WTC11 (cell line): ENCODE results near the gene KIAA1328. TPM values are rescaled to one million over a fixed set of nuclear protein-coding genes. Genes with fewer than 3 reads are reported as not detected.

Experiments
- ATAC-seq: fragments of 200-7000 bp; cut with Tn5 transposase; 2 replicates; pipeline ENCODE4 v1.10.0; 2021; ENCODE audit warnings: mild to moderate bottlenecking, moderate library complexity
- CTCF ChIA-PET: fragments of 300-600 bp; sonication (Branson Sonifier 250); formaldehyde crosslinking; loops from one replicate; lab custom pipeline; 2021; ENCODE audit warnings: antibody characterized with exemption; lab: Charles Lee
- POLR2A ChIA-PET: fragments of 350-600 bp; sonication (Branson Sonifier 250); formaldehyde crosslinking; loops from one replicate; lab custom pipeline; 2021; ENCODE audit warnings: antibody characterized with exemption; lab: Charles Lee
- DNase-seq: peaks from one replicate; pipeline ENCODE4 v3.0.0; 2021; ENCODE audit warnings: low spot score
- H3K27ac Mint-ChIP-seq: 2 replicates; pipeline ENCODE4 v1.8.0; 2021; ENCODE audit warnings: mixed read lengths
- H3K27me3 Mint-ChIP-seq: 2 replicates; pipeline ENCODE4 v1.8.0; 2021; ENCODE audit warnings: low read depth, mild to moderate bottlenecking, moderate library complexity, mixed read lengths
- H3K36me3 Mint-ChIP-seq: 2 replicates; pipeline ENCODE4 v1.8.0; 2021; ENCODE audit warnings: mixed read lengths
- H3K4me1 Mint-ChIP-seq: 2 replicates; pipeline ENCODE4 v1.8.0; 2022; ENCODE audit warnings: mixed read lengths
- H3K4me3 Mint-ChIP-seq: 2 replicates; pipeline ENCODE4 v1.8.0; 2021; ENCODE audit warnings: mild to moderate bottlenecking, moderate library complexity, mixed read lengths
- H3K9me3 Mint-ChIP-seq: 2 replicates; pipeline ENCODE4 v1.8.0; 2021; ENCODE audit warnings: mixed read lengths
- ATF2 ChIP-seq: sonication (generic); formaldehyde crosslinking; IDR thresholded peaks from 2 replicates; pipeline ENCODE4 v1.8.1; 2022; ENCODE audit warnings: low read depth, missing genetic modification reagents, borderline replicate concordance
- ATF3 ChIP-seq: sonication (generic); formaldehyde crosslinking; conservative IDR thresholded peaks from 2 replicates; pipeline ENCODE4 v1.8.1; 2022; ENCODE audit warnings: mild to moderate bottlenecking, missing genetic modification reagents
- ELF4 ChIP-seq: sonication (generic); formaldehyde crosslinking; IDR thresholded peaks from 2 replicates; pipeline ENCODE4 v1.8.1; 2022; ENCODE audit warnings: low read depth, mild to moderate bottlenecking, moderate library complexity, missing genetic modification reagents
- ETV6 ChIP-seq: sonication (generic); formaldehyde crosslinking; IDR thresholded peaks from 2 replicates; pipeline ENCODE4 v1.8.1; 2022; ENCODE audit warnings: mild to moderate bottlenecking, missing genetic modification reagents
- FOXP1 ChIP-seq: sonication (generic); formaldehyde crosslinking; IDR thresholded peaks from 2 replicates; pipeline ENCODE4 v1.8.0; 2022; ENCODE audit warnings: missing genetic modification reagents, mild to moderate bottlenecking, moderate library complexity, borderline replicate concordance
- GTF2I ChIP-seq: fragments of 250-450 bp; sonication (Bioruptor Pico); conservative IDR thresholded peaks from 2 replicates; pipeline ENCODE4 v1.4.0; 2021; ENCODE audit warnings: mild to moderate bottlenecking
- JUN ChIP-seq: sonication (generic); formaldehyde crosslinking; IDR thresholded peaks from 2 replicates; pipeline ENCODE4 v1.8.0; 2023; ENCODE audit warnings: mild to moderate bottlenecking, missing genetic modification reagents
- NFYB ChIP-seq: sonication (generic); formaldehyde crosslinking; conservative IDR thresholded peaks from 2 replicates; pipeline ENCODE4 v1.8.0; 2022; ENCODE audit warnings: low read depth, missing genetic modification reagents
- OVOL2 ChIP-seq: fragments of 250-450 bp; sonication (Bioruptor Pico); IDR thresholded peaks from 2 replicates; pipeline ENCODE4 v1.9.0; 2021; ENCODE audit warnings: mild to moderate bottlenecking, borderline replicate concordance
- PRRX2 ChIP-seq: fragments of 250-450 bp; sonication (Bioruptor Pico); IDR thresholded peaks from 2 replicates; pipeline ENCODE4 v1.8.0; 2021; ENCODE audit warnings: mild to moderate bottlenecking
- SMAD3 ChIP-seq: sonication (generic); formaldehyde crosslinking; IDR thresholded peaks from 2 replicates; pipeline ENCODE4 v1.8.0; 2022; ENCODE audit warnings: missing genetic modification reagents, mild to moderate bottlenecking, borderline replicate concordance
- SOX15 ChIP-seq: fragments of 250-450 bp; sonication (Bioruptor Pico); IDR thresholded peaks from 2 replicates; pipeline ENCODE4 v1.9.0; 2021; ENCODE audit warnings: mild to moderate bottlenecking
- TEAD4 ChIP-seq: sonication (generic); formaldehyde crosslinking; IDR thresholded peaks from 2 replicates; pipeline ENCODE4 v1.8.0; 2022; ENCODE audit warnings: mild to moderate bottlenecking, missing genetic modification reagents
- ZBTB21 ChIP-seq: sonication (generic); formaldehyde crosslinking; IDR thresholded peaks from 2 replicates; pipeline ENCODE4 v1.8.1; 2023; ENCODE audit warnings: mild to moderate bottlenecking, missing genetic modification reagents, borderline replicate concordance
- ZBTB43 ChIP-seq: sonication (generic); formaldehyde crosslinking; IDR thresholded peaks from 2 replicates; pipeline ENCODE4 v1.8.1; 2023; ENCODE audit warnings: mild to moderate bottlenecking, missing genetic modification reagents
- ZNF281 ChIP-seq: sonication (generic); formaldehyde crosslinking; IDR thresholded peaks from 2 replicates; pipeline ENCODE4 v1.8.0; 2023; ENCODE audit warnings: mild to moderate bottlenecking, missing genetic modification reagents
- ZNF396 ChIP-seq: fragments of 250-450 bp; sonication (Bioruptor Pico); IDR thresholded peaks from 2 replicates; pipeline ENCODE4 v1.8.0; 2021; ENCODE audit warnings: mild to moderate bottlenecking, moderate library complexity, borderline replicate concordance
- ZNF416 ChIP-seq: fragments of 250-450 bp; sonication (Bioruptor Pico); IDR thresholded peaks from 2 replicates; pipeline ENCODE4 v1.9.0; 2021; ENCODE audit warnings: mild to moderate bottlenecking, inconsistent platforms
- ZNF425 ChIP-seq: fragments of 250-450 bp; sonication (Bioruptor Pico); conservative IDR thresholded peaks from 2 replicates; pipeline ENCODE4 v1.9.0; 2021; ENCODE audit warnings: mild to moderate bottlenecking
- total RNA-seq: library from RNA; stranded (reverse); gene quantifications from 3 replicates; pipeline ENCODE4 v1.2.3, GENCODE V29; 2021
- TF ChIP-seq, protein P1 (sequence below): fragments of 200-600 bp; IDR thresholded peaks from 2 replicates; pipeline ENCODE4 v1.8.0; 2022; ENCODE audit warnings: antibody characterized with exemption
- TF ChIP-seq, protein P2 (sequence below): sonication (generic); formaldehyde crosslinking; IDR thresholded peaks from 2 replicates; pipeline ENCODE4 v1.8.0; 2022; ENCODE audit warnings: missing genetic modification reagents

The KIAA1328 gene
- total RNA-seq, 1 experiment from 2014 or later: 4.8 TPM

GRCh38 chr18:37176621-37176934, 347.7 kb downstream of the KIAA1328 start (continued):
- TF ChIP-seq, protein P1, sequence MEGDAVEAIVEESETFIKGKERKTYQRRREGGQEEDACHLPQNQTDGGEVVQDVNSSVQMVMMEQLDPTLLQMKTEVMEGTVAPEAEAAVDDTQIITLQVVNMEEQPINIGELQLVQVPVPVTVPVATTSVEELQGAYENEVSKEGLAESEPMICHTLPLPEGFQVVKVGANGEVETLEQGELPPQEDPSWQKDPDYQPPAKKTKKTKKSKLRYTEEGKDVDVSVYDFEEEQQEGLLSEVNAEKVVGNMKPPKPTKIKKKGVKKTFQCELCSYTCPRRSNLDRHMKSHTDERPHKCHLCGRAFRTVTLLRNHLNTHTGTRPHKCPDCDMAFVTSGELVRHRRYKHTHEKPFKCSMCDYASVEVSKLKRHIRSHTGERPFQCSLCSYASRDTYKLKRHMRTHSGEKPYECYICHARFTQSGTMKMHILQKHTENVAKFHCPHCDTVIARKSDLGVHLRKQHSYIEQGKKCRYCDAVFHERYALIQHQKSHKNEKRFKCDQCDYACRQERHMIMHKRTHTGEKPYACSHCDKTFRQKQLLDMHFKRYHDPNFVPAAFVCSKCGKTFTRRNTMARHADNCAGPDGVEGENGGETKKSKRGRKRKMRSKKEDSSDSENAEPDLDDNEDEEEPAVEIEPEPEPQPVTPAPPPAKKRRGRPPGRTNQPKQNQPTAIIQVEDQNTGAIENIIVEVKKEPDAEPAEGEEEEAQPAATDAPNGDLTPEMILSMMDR: no peak
- TF ChIP-seq ETV6 (CRISPR knock-in tag) (no peak), NFYB (CRISPR knock-in tag) (no peak), ZNF281 (CRISPR knock-in tag) (no peak), ATF2 (no peak), JUN (no peak), SMAD3 (CRISPR knock-in tag) (no peak), ZBTB21 (CRISPR knock-in tag) (no peak), PRRX2 (CRISPR knock-in tag) (no peak), FOXP1 (CRISPR knock-in tag) (no peak), GTF2I (no peak)
- TF ChIP-seq, protein P2, sequence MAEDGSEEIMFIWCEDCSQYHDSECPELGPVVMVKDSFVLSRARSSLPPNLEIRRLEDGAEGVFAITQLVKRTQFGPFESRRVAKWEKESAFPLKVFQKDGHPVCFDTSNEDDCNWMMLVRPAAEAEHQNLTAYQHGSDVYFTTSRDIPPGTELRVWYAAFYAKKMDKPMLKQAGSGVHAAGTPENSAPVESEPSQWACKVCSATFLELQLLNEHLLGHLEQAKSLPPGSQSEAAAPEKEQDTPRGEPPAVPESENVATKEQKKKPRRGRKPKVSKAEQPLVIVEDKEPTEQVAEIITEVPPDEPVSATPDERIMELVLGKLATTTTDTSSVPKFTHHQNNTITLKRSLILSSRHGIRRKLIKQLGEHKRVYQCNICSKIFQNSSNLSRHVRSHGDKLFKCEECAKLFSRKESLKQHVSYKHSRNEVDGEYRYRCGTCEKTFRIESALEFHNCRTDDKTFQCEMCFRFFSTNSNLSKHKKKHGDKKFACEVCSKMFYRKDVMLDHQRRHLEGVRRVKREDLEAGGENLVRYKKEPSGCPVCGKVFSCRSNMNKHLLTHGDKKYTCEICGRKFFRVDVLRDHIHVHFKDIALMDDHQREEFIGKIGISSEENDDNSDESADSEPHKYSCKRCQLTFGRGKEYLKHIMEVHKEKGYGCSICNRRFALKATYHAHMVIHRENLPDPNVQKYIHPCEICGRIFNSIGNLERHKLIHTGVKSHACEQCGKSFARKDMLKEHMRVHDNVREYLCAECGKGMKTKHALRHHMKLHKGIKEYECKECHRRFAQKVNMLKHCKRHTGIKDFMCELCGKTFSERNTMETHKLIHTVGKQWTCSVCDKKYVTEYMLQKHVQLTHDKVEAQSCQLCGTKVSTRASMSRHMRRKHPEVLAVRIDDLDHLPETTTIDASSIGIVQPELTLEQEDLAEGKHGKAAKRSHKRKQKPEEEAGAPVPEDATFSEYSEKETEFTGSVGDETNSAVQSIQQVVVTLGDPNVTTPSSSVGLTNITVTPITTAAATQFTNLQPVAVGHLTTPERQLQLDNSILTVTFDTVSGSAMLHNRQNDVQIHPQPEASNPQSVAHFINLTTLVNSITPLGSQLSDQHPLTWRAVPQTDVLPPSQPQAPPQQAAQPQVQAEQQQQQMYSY (CRISPR knock-in tag): no peak

GRCh38 chr18:37179384-37179783, 350.5 kb downstream of the KIAA1328 start:
- no peak overlapping the region for H3K4me3 Mint-ChIP-seq
- no peaks in the 10 kb centered on the region for H3K36me3 Mint-ChIP-seq
- peaks cover 29% of the 10 kb centered on the region for H3K4me1 Mint-ChIP-seq
- CTCF ChIA-PET: no interaction called here
- TF ChIP-seq ZNF425 (CRISPR knock-in tag): no peak
- TF ChIP-seq TEAD4 (CRISPR knock-in tag): no peak
- no peak for TF ChIP-seq OVOL2 (CRISPR knock-in tag)
- TF ChIP-seq ELF4 (CRISPR knock-in tag): no peak
- no peak for TF ChIP-seq ATF3 (CRISPR knock-in tag)
- TF ChIP-seq, protein P1: no peak
- TF ChIP-seq ZNF396 (CRISPR knock-in tag): no peak
- TF ChIP-seq SOX15 (CRISPR knock-in tag): no peak
- no peak for TF ChIP-seq ZBTB43 (CRISPR knock-in tag)
- TF ChIP-seq ZNF416 (CRISPR knock-in tag): no peak
- H3K27me3 Mint-ChIP-seq: no peaks in the 10 kb centered on the region
- peak overlapping the region; percentile 24; the same call in 1 of the 2 replicates for H3K27ac Mint-ChIP-seq
- ATAC-seq: no peak
- H3K9me3 Mint-ChIP-seq: no peaks in the 10 kb centered on the region
- POLR2A ChIA-PET: no interaction called here
- DNase-seq: no peak
